ENCODE results near the gene PDE7B.
A peak's percentile ranks its signal among the peaks of the same experiment; 100 is the strongest.

The PDE7B gene

DNA sequence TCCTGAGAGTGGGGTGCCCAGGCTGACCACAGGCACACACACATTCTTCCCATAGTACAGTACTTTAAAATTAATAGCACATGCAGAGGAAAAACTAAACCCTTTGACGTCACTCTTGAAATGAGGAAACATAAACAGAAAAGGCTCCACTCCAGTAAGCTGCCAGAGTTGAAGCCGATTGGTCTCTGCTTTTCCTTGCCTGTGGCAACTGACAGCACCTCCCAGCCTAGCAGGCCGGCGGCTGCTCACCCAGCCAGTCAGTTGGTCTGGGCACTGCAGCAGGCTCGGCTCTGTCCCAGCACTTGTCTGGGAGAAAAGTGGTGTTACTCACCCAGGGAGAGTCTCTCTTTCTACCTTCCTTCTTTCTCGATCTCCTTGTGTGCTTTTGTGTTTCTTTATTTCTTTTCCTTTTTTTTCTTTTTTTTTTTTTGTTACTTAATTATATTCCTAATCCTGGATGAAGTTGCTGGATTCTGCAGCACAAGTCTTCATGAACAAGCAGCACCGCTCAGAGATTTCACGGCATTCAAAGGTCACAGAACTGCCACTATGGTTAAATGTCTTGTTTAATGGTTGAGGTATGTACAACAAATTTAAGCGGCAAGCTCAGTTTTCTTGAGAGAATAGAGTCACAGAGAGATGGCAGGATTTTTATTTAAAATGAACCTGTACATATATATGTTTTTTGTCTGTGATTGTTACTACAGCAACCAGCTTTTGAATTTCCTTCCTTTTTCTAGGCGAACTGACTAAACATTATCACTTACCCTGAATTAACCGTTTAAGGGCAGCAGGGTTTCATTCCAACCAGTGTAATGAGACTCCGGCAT is at the start of gene PDE7B:
PDE7B (plus strand) TSS at position 260 of the 830 bp plus-strand sequence.
- peak; percentile 80 for DNase-seq

DNA sequence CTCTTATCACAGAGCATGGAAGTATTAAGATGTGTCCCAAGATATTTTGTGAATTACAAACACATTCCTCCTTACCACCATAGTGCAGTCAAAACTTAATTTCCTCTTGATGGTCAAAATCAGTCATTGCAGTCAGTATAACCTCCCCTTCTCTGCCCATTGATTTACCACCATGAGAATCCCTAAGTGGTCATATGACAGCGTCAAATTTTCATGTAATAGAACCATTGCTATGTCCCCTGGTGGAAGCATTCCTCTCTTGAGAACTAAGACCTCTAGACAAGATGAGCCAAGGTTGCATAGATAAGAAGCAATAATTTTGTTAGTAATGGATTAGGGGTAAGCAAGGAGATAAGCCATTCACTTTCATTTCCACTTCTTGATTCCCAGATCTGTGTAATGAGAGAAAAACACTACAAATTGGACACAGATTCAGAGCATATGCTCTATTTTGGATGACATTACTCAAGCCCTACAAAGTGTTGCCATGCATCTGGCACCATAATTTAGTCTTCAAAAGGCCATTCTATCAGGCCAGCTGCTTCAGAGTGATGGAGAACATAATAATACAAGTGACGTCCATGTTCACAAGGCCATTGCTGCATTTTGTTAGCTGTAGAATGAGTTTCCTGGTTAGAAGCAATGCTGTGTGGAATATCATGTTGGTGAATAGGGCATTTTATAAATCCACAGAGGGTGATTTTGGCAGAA is 49.6 kb upstream of the PDE7B start:
- no peak for DNase-seq

DNA sequence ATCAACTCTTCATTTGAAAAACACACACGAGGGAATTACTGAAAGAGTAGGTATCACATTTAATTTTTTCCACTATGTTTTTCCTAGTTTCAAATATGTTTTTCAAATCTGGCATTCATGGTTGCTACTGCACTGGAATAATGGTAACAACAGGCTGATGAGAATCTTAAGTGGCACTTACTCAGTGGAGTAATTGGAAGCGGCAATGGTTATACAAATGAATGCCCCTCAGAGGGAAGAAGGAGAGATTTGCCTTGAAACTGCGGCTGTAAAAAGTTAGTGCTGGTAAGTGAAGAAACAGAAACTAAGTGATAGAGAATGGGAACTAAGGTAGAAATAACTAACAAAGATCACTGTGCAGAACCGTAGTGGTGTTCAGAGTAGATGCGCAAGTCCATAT is 41.0 kb upstream of the PDE7B start:
- DNase-seq: no peak

DNA sequence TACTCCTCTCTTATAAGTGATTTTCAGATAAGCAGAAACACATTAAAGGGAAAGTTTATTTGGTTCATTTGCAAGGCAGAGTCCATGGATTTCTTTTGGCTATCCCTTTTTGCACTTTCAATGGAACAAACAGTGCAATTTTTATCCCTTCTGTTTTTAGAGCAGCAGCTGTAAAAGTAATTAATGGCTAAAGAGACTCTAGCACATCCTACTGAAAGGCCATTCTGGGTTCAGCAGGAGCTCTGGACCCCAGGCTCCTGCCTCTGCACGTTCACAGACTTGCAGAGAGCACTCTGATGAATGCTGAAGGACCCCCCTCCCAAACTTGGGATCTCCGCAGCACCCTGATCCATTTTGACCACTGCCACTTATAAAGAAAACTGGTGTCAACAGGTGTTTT is 40.3 kb upstream of the PDE7B start:
- no peak for DNase-seq

DNA sequence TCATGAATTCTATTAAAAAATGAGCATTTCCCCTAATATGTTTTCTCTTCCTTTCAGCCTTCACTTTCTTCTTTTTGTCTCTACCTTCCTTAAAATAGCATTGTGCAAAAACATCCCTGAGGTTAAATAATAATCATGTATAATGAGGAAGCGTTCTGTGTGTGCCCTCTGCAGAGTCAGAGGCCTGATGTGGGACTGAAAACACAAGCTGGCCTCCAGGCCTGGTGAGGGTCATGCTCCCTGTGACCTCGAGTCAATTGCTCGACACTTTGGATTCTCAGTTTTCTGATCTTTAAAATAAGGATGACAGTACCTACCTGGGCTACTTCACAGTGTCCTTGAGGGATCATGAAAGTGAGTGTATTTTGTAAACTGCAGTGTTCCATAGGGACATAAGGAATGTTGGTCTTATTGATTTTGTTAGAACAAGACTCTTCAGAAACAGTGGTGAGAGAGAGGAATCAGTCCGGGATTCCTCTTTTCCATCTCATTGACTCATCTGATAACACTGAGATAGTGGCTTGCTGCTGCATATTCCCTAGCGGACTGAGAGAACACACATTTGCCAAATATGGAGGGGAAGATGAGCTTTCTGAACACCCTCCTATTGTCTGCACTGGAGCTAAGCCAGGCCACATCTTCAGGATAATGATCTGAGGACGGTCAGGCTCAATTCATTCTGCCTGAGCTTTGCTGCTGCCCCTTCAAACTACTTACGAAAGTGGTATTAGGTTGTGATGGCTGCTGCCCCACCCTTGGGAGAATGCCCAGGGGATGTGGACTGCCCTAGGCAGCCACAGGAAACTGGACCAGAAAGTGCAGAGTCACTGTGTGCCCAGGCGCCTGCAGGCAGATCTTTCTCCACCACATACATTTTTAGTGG is 39.6 kb upstream of the PDE7B start:
- peak; percentile 78 for DNase-seq

DNA sequence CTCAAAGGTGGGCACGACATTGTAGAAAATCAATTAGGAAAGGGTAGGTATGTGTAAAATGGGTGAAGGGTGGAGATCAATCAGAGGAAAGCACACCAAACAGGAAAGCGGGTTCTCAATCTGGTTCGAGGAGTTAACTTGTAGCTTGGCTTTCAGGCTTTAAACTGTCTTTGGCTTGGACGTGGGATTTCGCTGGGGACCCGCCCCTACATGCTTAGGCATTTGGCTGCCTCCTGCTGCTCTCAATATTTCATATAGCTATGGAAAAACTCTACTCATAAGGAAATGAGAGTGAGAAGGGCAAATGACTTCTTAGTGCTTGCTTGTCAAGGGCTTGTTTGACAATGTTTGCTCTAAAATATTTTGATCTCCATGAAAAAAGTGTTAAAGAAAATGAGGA is 38.1 kb upstream of the PDE7B start:
- no peak for DNase-seq

DNA sequence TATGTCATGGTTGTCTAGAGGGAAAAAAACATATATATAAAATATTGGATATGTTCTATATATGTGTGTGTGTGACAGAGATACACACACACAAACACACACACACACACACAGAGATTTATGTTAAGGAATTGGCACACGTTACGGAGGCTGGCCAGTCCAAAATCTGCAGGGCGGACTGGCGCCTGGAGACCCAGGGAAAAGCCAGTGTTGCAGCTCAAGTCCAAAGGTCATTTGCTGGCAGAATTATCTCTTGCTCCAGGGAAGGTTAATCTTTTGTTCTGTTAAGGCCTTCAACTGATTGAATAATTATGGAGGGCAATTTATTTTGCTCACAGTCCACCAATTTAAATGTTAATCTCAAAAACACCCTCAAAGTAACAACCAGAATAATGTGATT is 37.5 kb upstream of the PDE7B start:
- DNase-seq: no peak

DNA sequence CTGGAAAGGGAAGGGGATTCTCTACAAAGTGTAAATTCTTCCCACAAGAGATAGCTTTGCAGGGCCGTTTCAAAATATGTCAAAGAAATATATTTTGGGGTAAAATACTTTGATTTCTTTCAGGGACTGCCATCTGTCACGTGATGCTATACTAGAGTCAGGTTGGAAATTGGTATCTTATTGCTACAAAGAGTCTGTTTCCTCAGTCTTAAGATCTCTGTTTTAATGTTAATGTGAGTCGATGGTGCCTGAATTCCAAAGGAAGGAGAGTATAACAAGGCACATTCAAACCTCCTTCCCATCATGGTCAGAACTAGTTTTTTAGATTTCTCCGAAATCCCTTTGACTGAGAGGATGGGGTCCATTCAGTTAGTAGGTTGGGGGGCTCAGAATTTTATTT is 36.3 kb upstream of the PDE7B start:
- DNase-seq: no peak

DNA sequence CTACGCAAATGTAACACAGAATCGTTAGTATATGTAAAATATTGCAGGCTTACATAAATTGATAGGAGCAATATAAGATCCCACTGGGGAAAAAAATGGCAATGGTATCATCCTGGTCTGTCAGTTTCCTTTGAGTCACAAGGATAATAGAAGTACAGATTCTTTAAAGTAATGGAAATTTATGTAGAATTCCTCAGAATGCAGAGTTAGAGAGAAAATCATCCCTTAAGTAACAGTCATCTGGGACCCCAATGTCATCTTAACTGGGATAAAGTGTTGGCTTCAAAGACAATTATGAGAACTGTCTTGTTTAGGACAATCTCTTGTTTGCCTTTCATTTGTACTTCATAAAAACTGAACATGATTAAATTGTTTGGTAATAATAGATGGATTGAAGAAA is 34.5 kb upstream of the PDE7B start:
- DNase-seq: no peak

DNA sequence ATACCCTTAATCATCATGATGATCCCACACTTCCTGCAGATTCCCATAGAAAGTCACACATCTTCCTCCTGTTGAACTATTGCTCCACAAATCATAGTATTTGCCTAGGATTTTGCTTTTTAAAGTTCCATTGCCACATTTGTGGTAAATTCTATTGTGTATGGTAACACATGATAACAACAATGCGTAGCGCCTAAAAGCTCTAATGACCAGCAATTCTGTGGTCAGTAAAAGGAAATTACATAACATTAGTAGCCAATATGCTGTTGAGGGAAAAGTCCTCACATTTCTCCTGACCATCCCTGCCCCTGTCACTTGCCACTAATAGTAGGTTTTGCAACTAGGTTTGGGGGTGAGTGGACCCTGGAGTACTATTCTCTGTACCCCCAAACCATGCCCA is 31.8 kb upstream of the PDE7B start:
- no peak for DNase-seq

DNA sequence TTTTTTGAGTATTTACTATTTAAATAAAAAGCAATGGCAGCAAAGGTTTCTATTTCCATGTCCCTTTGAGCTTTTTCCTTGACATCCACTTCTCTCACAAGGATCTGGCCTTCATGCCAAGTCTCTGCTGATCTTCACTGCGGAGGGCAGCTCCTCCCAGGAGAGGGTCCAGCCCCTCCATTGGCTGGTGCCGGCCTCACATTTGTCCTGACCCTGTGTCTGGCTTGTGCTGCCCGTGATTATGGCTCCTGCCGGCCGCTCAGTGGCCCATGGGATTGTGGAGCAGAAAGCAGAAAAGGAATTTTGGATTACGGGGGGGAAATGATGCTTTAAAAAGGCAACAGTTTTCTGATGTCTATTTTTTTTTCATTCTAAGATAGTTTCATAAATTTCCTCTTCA is 31.2 kb upstream of the PDE7B start:
- no peak for DNase-seq

DNA sequence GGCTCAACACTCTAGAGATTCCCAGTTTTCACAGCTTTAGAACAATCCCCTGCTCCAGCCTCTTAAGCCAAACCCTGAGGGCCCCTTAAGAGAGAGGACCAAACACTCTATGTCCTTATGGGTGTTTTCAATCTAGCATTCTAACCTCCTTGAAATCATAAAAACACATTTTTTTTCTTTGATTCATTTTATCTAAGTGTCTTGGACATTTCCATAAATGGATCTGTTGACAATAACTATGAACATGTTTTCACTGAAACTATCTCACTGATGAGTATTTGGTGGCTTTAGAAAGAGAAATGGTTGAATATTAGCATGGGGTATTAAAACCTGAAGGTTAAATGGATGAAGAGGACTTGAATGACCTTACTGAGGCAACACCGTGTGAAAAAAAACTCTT is 27.6 kb upstream of the PDE7B start:
- no peak for DNase-seq

DNA sequence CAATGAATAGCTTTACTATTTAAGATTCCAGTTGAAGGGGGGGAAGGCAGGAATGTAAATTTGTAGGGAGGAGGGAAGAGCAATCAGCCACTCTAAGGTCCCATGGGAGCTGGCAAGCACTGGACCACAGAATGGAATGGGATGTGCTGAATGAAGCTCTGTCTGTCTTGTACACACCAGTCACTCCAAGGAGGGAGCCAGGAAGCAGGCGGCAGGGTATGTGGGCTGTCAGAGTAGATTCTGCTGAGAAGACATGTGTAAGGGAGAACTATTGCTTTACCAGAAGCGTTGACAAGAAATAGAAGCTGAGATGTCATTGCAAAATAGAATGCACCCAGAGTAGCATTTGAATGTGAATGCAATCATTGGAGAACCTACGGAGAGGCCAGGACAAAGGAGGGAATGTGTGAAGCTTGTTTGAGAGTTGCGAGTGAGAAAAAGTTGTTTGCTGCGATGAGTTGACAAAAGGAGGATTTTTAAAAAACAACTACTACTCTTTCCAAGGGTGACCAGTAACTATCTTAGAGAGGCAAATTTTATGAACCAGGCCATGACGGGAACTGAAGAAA is 25.2 kb upstream of the PDE7B start:
- no peak for DNase-seq

DNA sequence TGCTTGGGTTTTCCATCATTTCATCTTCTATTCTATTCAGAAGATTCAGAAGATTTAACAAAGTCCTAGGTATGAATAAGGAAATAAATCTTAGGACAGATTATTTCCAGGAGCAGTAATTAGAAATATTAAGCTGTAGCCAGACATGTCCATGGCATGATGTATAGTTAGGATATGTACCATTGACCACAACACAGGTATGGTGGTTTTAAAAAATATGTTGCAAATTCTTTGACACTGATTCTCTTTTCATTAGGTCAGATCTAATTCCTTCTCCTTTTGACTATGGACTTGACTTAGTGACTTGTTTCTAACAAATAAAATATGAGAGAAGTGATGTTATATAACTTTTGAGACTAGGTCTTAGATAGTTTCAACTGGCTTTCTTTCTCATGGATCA is 23.5 kb upstream of the PDE7B start:
- no peak for DNase-seq

DNA sequence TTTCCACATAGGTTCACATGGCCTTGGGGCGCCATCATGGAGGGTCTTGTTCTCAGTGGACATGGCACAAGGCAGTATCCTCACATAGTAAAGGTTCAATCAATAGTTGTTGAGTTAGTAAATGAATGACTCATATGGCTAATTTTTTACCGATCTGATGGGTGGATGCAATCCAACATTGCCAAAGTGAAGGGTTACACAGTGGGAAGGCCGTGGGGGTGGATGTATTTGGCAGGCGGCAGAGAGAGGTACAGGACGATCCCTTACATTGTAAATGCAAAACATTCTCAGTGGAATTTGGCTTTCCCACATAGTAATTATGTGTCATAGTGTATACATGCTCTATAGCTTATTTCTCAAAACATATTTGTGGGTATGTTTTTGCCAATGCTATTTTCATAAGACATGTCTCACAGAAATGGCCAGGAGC is 21.0 kb upstream of the PDE7B start:
- DNase-seq: no peak

DNA sequence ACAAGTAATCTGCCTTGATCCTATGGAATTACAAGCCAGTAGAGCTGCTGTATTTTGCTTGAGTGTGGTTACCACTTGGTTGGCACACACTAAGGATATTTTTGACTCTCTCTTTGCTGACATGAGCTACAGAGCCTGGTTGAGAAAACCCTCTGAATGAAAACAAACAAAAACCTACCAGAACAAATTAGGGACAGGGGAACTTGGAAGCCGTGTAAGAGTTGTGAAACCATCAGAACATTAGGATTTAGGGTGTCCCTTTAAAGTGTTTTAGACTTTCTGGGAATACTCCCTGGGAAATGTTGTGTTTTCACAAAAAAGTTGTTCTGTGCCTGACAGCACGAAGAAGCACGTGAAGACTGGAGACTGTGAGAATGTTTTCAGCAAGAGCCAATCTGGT is 20.5 kb upstream of the PDE7B start:
- no peak for DNase-seq

DNA sequence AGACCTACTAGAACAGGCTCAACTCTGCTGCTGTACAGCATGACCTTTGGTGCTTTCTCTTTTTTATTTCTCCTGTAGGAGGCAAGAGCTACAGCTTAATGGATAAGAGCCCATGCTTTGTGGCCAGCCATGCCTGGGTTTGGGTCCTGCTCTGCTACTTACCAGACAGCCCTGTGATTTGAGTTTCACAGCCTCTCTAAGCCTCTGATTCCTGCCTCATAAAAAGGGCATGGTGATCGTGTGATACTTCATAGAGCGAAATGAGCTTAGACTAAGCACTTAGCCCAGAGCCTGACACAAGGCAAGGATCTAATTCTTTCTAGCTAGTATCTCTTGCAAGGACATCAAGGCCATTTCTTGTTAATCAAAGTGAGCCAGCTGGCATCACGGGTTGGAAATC is 19.3 kb upstream of the PDE7B start:
- DNase-seq: no peak

DNA sequence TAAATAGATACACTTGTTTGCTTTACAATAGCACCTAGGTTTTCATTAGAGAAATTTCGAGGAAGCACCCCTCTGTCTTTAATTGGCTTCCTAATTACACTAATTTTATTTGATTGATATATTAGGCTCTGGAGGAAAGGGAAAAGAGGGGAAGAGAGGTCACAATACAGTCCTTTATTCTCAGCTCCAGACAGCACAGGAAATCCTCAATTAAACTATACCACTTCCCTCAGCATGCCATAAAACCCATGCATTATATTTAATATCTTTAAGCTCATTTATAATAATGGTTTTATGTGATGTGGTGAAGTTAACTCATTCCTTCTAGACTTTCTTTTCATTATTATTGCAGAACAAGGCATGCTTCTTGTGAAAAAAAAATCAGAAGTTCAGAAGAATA is 17.7 kb upstream of the PDE7B start:
- DNase-seq: no peak

DNA sequence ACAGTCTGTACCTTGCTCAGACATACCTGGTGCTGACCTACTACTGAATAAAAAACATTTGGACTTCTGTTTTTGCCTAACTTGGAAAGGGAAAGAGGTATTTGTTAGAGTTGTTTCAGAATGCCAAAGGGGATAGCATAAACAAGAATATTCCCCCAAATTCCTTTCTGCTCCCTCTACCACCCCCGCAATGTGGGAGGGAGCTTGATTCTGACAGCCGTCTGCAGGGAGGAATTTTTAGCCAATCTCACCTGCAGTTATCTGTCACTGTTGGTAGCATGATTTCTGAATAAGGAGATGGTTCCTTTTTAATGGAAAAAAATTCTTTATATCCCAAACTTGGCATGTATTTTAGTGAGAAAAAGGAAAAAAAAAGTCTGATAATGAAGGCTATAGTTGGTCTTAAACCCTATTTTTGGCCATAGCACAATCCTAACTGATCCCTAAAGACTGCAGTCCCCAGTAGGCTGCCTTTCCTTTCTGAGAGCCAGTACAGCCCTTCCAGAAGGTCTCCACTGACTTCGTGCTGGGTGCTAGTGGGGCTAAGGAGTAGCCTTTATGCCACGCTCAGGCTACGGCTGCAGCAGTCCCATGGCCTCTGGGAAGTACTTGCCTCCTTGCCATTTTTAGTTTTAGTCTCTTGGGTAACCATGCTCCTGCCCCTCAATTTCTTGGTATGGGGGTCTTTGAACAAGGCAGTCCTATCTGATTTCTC is 13.6 kb upstream of the PDE7B start:
- no peak for DNase-seq

DNA sequence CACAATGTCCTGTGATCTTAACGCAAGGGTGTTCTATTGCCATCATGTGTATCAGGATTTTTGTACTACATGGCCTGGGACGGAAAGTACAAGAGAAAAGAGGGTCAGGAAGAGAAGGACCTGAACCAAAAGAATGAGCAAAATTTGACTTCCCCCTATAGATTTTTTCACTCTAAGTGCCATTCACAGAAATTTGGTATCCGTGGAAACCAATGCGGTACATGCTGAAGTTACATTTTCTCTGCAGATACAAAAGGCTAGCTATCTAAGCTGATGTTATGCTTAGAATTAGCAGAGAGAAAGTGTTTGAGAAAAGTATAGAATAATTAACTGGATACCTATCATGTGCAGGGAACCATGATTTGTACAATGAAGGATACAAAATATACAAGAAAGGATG is 12.4 kb upstream of the PDE7B start:
- no peak for DNase-seq

DNA sequence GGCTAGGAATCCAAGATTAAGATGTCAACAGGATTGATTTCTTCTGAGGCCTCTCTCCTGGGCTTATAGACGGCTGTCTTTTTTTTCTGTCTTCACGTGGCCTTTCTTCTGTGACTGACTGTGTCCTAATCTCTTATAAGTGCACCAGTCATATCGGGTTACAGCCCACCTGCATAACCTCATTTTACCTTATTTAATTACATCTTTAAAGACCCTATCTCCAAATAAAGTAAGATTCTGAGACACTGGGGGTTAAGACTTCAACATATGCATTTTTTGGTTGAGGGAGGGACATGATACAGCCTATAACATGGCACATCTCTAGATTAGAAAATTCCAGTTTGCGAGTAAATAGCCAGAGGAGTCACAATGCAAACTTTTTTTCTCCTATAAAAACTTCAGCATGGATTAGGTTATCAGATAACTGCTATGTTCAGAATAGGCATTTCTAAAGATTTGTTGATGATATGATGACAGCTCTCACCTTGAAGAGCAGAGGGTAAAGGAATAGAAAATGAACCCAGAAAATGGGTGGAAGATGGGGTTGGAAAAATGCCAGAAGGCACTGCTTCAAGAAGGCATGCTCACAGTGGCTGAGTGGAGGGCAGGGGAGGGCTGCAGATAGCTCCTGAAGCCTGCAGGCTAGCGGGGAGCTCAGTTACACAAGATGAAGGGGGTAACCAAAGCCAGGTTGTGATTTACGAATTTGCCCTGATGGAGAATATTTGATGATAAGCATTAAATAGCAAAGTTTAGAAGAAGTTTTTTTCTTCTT is 8.7 kb upstream of the PDE7B start:
- no peak for DNase-seq

DNA sequence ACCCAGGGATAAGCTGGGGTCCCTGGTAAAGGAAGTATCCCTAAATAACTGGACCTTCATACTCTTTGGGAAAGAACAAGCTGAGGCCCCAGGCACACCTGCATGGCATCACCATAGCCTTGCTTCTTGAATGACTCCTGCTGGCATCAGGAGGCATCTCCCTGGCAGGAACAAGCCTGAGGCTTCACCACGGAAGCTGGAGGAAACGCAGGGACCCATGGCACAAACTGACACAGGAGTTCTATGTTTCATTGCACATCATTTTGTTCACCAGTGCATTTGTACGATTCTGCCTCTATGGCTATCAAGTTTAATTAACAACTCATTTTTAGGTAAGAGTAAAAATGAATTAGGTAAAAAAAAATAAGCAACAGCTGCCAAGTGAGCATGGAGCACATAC is 619 bp upstream of the PDE7B start:
- DNase-seq: no peak
